ENCODE results near the gene TECPR2. TPM values are rescaled to one million over a fixed set of nuclear protein-coding genes. Genes with fewer than 3 reads are reported as not detected.

Gene TECPR2
- total and polyA plus RNA-seq, 2 of the 13 experiments (the other 11 are each of a cell fraction or from before 2014, with no cell fraction given): 3.5 to 5.7 TPM

DNA sequence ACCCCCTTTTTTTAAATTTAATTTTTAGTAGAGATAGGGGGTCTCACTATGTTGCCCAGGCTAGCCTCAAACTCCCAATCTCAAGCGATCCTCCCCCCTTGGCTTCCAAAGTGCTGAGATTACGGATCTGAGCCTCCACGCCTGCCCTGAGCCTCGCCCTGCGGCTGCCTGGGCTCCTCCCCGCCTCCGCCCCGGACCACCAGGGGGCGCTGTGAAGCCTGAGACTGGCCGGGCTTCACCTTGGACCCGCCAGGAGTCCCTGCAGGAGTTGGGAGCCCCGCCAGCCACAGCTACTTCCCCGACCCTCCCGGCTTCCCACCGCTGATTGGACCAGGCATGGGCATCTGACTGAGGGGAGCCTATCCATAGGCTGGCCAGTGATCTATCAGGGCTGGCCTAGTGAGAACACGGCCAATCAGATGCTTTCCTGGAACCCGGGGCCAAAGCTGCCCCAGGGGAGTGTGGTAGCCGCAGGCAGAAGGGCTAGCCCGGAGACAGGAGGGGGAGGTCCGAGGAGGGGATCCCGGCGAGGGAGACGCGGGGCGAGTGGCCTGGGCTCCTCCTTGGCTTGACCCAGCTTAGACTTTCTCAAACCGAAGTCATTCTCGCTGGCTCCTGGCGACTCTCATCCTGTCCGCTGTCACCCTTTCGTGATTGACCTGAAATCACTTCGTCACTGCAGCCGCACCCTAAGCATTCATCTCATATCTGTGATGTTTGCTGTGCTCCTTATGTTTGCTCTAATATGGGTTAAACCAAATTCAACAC, 161.9 kb downstream of the TECPR2 start (continued):
- TF ChIP-seq, protein P1, sequence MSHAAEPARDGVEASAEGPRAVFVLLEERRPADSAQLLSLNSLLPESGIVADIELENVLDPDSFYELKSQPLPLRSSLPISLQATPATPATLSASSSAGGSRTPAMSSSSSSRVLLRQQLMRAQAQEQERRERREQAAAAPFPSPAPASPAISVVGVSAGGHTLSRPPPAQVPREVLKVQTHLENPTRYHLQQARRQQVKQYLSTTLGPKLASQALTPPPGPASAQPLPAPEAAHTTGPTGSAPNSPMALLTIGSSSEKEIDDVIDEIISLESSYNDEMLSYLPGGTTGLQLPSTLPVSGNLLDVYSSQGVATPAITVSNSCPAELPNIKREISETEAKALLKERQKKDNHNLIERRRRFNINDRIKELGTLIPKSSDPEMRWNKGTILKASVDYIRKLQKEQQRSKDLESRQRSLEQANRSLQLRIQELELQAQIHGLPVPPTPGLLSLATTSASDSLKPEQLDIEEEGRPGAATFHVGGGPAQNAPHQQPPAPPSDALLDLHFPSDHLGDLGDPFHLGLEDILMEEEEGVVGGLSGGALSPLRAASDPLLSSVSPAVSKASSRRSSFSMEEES (CRISPR knock-in tag; IDR thresholded peaks at IDR 0.05): peak; percentile 42; the same call in 1 of the 2 replicates
- TF ChIP-seq SSRP1 (CRISPR knock-in tag; IDR thresholded peaks at IDR 0.05) (no peak), ZNF350 (CRISPR knock-in tag; IDR thresholded peaks at IDR 0.05; ENCODE audit: borderline replicate concordance, low read depth) (peak; percentile 79; the same call in 1 of the 2 replicates), SP4 (CRISPR knock-in tag; IDR thresholded peaks at IDR 0.05) (0 out of 2 replicates have a peak, but pooled peaks have one; percentile 30), DNMT3B (CRISPR knock-in tag; conservative IDR thresholded peaks at IDR 0.05) (no peak), ZFP1 (CRISPR knock-in tag; IDR thresholded peaks at IDR 0.05) (peak; percentile 64; the same call in 1 of the 2 replicates), FOXK1 (CRISPR knock-in tag; IDR thresholded peaks at IDR 0.05; ENCODE audit: borderline replicate concordance, low read depth) (no peak; the same call in 1 of the 2 replicates), ZNF101 (CRISPR knock-in tag; IDR thresholded peaks at IDR 0.05; ENCODE audit: borderline replicate concordance, low read depth) (no peak), ZNF550 (CRISPR knock-in tag; IDR thresholded peaks at IDR 0.05; ENCODE audit: borderline replicate concordance) (no peak), ZSCAN12 (CRISPR knock-in tag; IDR thresholded peaks at IDR 0.05) (no peak), HOXA7 (CRISPR knock-in tag; IDR thresholded peaks at IDR 0.05) (no peak), KDM5A (IDR thresholded peaks at IDR 0.05; ENCODE audit: borderline replicate concordance, low read length) (no peak)
- TF ChIP-seq, protein P2, sequence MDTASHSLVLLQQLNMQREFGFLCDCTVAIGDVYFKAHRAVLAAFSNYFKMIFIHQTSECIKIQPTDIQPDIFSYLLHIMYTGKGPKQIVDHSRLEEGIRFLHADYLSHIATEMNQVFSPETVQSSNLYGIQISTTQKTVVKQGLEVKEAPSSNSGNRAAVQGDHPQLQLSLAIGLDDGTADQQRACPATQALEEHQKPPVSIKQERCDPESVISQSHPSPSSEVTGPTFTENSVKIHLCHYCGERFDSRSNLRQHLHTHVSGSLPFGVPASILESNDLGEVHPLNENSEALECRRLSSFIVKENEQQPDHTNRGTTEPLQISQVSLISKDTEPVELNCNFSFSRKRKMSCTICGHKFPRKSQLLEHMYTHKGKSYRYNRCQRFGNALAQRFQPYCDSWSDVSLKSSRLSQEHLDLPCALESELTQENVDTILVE (CRISPR knock-in tag; IDR thresholded peaks at IDR 0.05): peak; percentile 64; the same call in 1 of the 2 replicates
- TF ChIP-seq, protein P3, sequence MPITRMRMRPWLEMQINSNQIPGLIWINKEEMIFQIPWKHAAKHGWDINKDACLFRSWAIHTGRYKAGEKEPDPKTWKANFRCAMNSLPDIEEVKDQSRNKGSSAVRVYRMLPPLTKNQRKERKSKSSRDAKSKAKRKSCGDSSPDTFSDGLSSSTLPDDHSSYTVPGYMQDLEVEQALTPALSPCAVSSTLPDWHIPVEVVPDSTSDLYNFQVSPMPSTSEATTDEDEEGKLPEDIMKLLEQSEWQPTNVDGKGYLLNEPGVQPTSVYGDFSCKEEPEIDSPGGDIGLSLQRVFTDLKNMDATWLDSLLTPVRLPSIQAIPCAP (CRISPR knock-in tag; IDR thresholded peaks at IDR 0.05; ENCODE audit: low read depth): no peak
